HFF-Myc (cell line): ENCODE results near the gene GRID1.

Experiments
- DNase-seq: peaks from one replicate; pipeline ENCODE4 v3.0.0-alpha.2; 2011; ENCODE audit warnings: low read depth; ENCODE audit errors: extremely low read depth
- H3K4me3 ChIP-seq: replicated peaks from 2 replicates; pipeline ENCODE4 v1.5.1; 2011; ENCODE audit warnings: low read depth, mild to moderate bottlenecking, control low read depth, low read length
- CTCF ChIP-seq: IDR thresholded peaks from 2 replicates; pipeline ENCODE4 v1.5.1; 2012; ENCODE audit warnings: mild to moderate bottlenecking, low read depth, low read length, control low read depth; ENCODE audit errors: missing control alignments

GRID1 gene

GRCh38 chr10:86049442-86049841 lies 317.2 kb downstream of the GRID1 start:
- H3K4me3 ChIP-seq: no peak overlapping the region
- no peak for TF ChIP-seq CTCF
- no peak for DNase-seq

GRCh38 chr10:86048973-86049372 lies 317.6 kb downstream of the GRID1 start:
- no peak overlapping the region for H3K4me3 ChIP-seq
- TF ChIP-seq CTCF: no peak
- DNase-seq: no peak

- no peak overlapping the region for H3K4me3 ChIP-seq
- DNase-seq: no peak
- TF ChIP-seq CTCF: no peak
Measured at GRCh38 chr10:86048571-86048970, 318.0 kb downstream of the GRID1 start.

GRCh38 chr10:86047588-86047987 lies 319.0 kb downstream of the GRID1 start:
- no peak overlapping the region for H3K4me3 ChIP-seq
- TF ChIP-seq CTCF: no peak
- no peak for DNase-seq

GRCh38 chr10:86046845-86047460 lies 319.6 kb downstream of the GRID1 start:
- no peak for DNase-seq
- TF ChIP-seq CTCF: no peak
- H3K4me3 ChIP-seq: no peak overlapping the region

GRCh38 chr10:86045896-86046295 lies 320.7 kb downstream of the GRID1 start:
- H3K4me3 ChIP-seq: no peak overlapping the region
- TF ChIP-seq CTCF: no peak
- DNase-seq: no peak

GRCh38 chr10:86044029-86044428 lies 322.6 kb downstream of the GRID1 start:
- no peak for TF ChIP-seq CTCF
- H3K4me3 ChIP-seq: no peak overlapping the region
- no peak for DNase-seq
